Measurements from ENCODE around the gene GPHN. TPM values are rescaled to one million over a fixed set of nuclear protein-coding genes. Genes with fewer than 3 reads are reported as not detected.

GPHN gene
- total and polyA plus RNA-seq, 2 of the 4 experiments (the other 2 are of a cell fraction): 8.0 to 8.1 TPM

GRCh38 chr14:66572826-66573225 is 64.9 kb downstream of the GPHN start:
- no peak overlapping the region for H2BK120ac ChIP-seq (ENCODE audit: low read depth, low read length)
- H3K14ac ChIP-seq (replicated peaks; ENCODE audit: low read depth, low read length): no peak overlapping the region
- no peak overlapping the region for H3K56ac ChIP-seq (ENCODE audit: extremely low read depth, insufficient read depth, low read length)
- no peak overlapping the region for H4K91ac ChIP-seq (ENCODE audit: insufficient read depth, low read depth, low read length)
- ATAC-seq (ENCODE audit: low read depth): no peak
- H3K4me3 ChIP-seq (ENCODE audit: insufficient read depth, low read depth, low read length): no peak overlapping the region
- no peak overlapping the region for H2BK20ac ChIP-seq (ENCODE audit: low read depth, low read length)
- H4K20me1 ChIP-seq (ENCODE audit: insufficient read depth, low read length): no peaks in the 10 kb centered on the region
- no peaks in the 10 kb centered on the region for H3K36me3 ChIP-seq (ENCODE audit: control insufficient read depth, insufficient read depth, low read length)
- in situ Hi-C loops (cut with MboI; ENCODE audit: low sequenced_read_pairs): no loop called here
- H2BK5ac ChIP-seq (ENCODE audit: low read depth, low read length, poor library complexity, severe bottlenecking): no peak overlapping the region
- H3K4ac ChIP-seq (ENCODE audit: low read depth, low read length): no peak overlapping the region
- no peak for DNase-seq
- no peak overlapping the region for H2AK5ac ChIP-seq (ENCODE audit: low read depth, low read length)
- no peak overlapping the region for H3K4me2 ChIP-seq (ENCODE audit: low read depth, low read length)
- H2AFZ ChIP-seq (replicated peaks; ENCODE audit: low read length, poor library complexity): no peak overlapping the region
- TF ChIP-seq FOS (IDR thresholded peaks at IDR 0.05; ENCODE audit: low read depth, low read length): no peak
- H3K27me3 ChIP-seq (ENCODE audit: control insufficient read depth, insufficient read depth, low read length): no peaks in the 10 kb centered on the region
- no peak overlapping the region for H3K27ac ChIP-seq (ENCODE audit: insufficient read depth, low read length)
- WGBS, 2 experiments (ENCODE audit: extremely low coverage in 2 of 2, insufficient read length in 1 of 2): no CpG with 5 or more reads among the region's 1 CpG
- intact Hi-C loops (cut with micrococcal nuclease): no loop called here
- no peak overlapping the region for H3K9ac ChIP-seq (ENCODE audit: low read depth, low read length)
- H3K79me1 ChIP-seq (ENCODE audit: low read depth in 1 of 2, low read length in 2 of 2): no peaks in the 10 kb centered on the region; a peak in 1 of 4 replicates
- no peaks in the 10 kb centered on the region for H3K4me1 ChIP-seq (ENCODE audit: control insufficient read depth, insufficient read depth, low read length)
- ChIA-PET POLR2A (ENCODE audit: unreplicated experiment) (no interaction called here), CTCF (no interaction called here)
- no TSS peak for BruUV-seq (replicated peaks)
- no peak overlapping the region for H2BK15ac ChIP-seq (ENCODE audit: low read depth, low read length)
- no peak overlapping the region for H2AK9ac ChIP-seq (replicated peaks; ENCODE audit: low read depth, low read length, poor library complexity)
- no peak overlapping the region for H4K5ac ChIP-seq (ENCODE audit: low read depth, low read length)
- dilution Hi-C loops (cut with HindIII; ENCODE audit: low sequenced_read_pairs, unreplicated experiment): no loop called here
- no peak overlapping the region for H3K23ac ChIP-seq (ENCODE audit: low read depth, low read length)
- H3K9me1 ChIP-seq (ENCODE audit: insufficient read depth, low read length): no peaks in the 10 kb centered on the region
- H4K8ac ChIP-seq (ENCODE audit: low read depth in 2 of 2, low read length in 2 of 2): no peak overlapping the region
- H3K9me3 ChIP-seq (ENCODE audit: control insufficient read depth, insufficient read depth, low read length): peaks cover 4% of the 10 kb centered on the region; the same call in 1 of the 2 replicates
- H3K18ac ChIP-seq (ENCODE audit: low read depth, low read length): no peak overlapping the region
